H1 (cell line): Measurements from ENCODE around the gene AKR1C3. TPM values are rescaled to one million over a fixed set of nuclear protein-coding genes. Genes with fewer than 3 reads are reported as not detected.

ENCODE experiments used
- ATF3 ChIP-seq: IDR thresholded peaks from 2 replicates; pipeline ENCODE4 v1.6.1; 2011; ENCODE audit warnings: low read depth, mild to moderate bottlenecking, low read length; ENCODE audit not compliant: insufficient read depth
- CHD7 ChIP-seq: fragments of 300-600 bp; sonication (generic); IDR thresholded peaks from 2 replicates; pipeline ENCODE4 v1.7.1; 2012; ENCODE audit warnings: low read length, moderate library complexity, mild to moderate bottlenecking, inconsistent platforms; ENCODE audit not compliant: insufficient replicate concordance
- JUN ChIP-seq: IDR thresholded peaks from 2 replicates; pipeline ENCODE4 v1.6.1; 2011; ENCODE audit warnings: low read depth, mild to moderate bottlenecking, improper control_type of control experiment, low read length
- KDM5A ChIP-seq: fragments of 200-600 bp; IDR thresholded peaks from 2 replicates; pipeline ENCODE4 v1.7.1; 2012; ENCODE audit warnings: mild to moderate bottlenecking, low read length, inconsistent platforms, mixed read lengths
- POLR2AphosphoS5 ChIP-seq: IDR thresholded peaks from 2 replicates; pipeline ENCODE4 v1.6.1; 2011; ENCODE audit warnings: low read depth, low read length
- SRF ChIP-seq: IDR thresholded peaks from 2 replicates; pipeline ENCODE4 v1.6.1; 2011; ENCODE audit warnings: mild to moderate bottlenecking, low read depth, low read length, moderate library complexity
- polyA plus RNA-seq, 7 experiments: library from polyadenylated mRNA; depleted of rRNA in 3 of 7; stranded (reverse) in 5 of 7; unstranded in 2 of 7; fragments of >200 nt in 5 of 7; fragments of 200-250 nt in 2 of 7; gene quantifications; 1 replicate in 5 of 7; 2 replicates in 1 of 7; 4 replicates in 1 of 7; pipeline versions ENCODE4 v1.2.1 to v1.2.3, GENCODE V29; 2011 to 2013; ENCODE audit warnings: missing spikeins in 2 of 7, mixed read lengths in 2 of 7
- total RNA-seq: library from RNA; stranded (reverse); fragmentation: NEBNext Ultra II Directional; extraction: Animal tissue kit (Norgen Biotek cat#: 25700); gene quantifications from 2 replicates; pipeline ENCODE4 v1.2.1, GENCODE V29; 2021

The AKR1C3 gene
- total and polyA plus RNA-seq, 2 of the 8 experiments (the other 6 are each of a cell fraction or from before 2014, with no cell fraction given) = 4.6 to 6.9 TPM

GRCh38 chr10:5108658-5109416 is 14.6 kb downstream of the AKR1C3 start (continued):
- no peak for TF ChIP-seq CHD7
- TF ChIP-seq POLR2AphosphoS5 = no peak
- TF ChIP-seq ATF3 = no peak
- TF ChIP-seq JUN = no peak
- TF ChIP-seq KDM5A = no peak
- TF ChIP-seq SRF = no peak
